Measurements from ENCODE around the gene TAF13.

GRCh38 chr1:109107785-109108184, 32.0 kb upstream of the TAF13 start:
- TF ChIP-seq POLR2A (IDR thresholded peaks at IDR 0.05; ENCODE audit: extremely low read depth, insufficient read length) (no peak), CTCF (IDR thresholded peaks at IDR 0.05; ENCODE audit: low read depth, low read length) (no peak), MAX (IDR thresholded peaks at IDR 0.05; ENCODE audit: low read depth, low read length) (no peak), MYC (IDR thresholded peaks at IDR 0.05; ENCODE audit: low read depth, low read length) (no peak)

All from NB4 (cell line).